Islet precursor cell (in vitro differentiated cells): ENCODE measurements around the gene LILRA5.
"Not testable (repeated sequence)": the region's sequence is repeated elsewhere in the genome, so short reads cannot be mapped to it uniquely, and the experiment has no call there.

ENCODE experiments used
- DNase-seq: peaks from one replicate; pipeline ENCODE4 v3.0.0-alpha.2; 2018

The LILRA5 gene

GRCh38 chr19:54333586-54334298 lies 20.8 kb upstream of the LILRA5 start:
- no peak for DNase-seq

GRCh38 chr19:54332149-54332548 lies 19.2 kb upstream of the LILRA5 start:
- no peak for DNase-seq

- no peak for DNase-seq
These were observed 18.7 kb upstream of the LILRA5 start for GRCh38 chr19:54331626-54332025.

GRCh38 chr19:54329476-54330165 lies 16.7 kb upstream of the LILRA5 start:
- DNase-seq: no peak

- DNase-seq: not testable (repeated sequence)
These were observed 15.8 kb upstream of the LILRA5 start for GRCh38 chr19:54328781-54329180.

- no peak for DNase-seq
These were observed 12.7 kb upstream of the LILRA5 start for GRCh38 chr19:54325631-54326030.

- no peak for DNase-seq
These were observed 12.2 kb upstream of the LILRA5 start for GRCh38 chr19:54325194-54325621.

GRCh38 chr19:54324071-54324470 lies 11.1 kb upstream of the LILRA5 start:
- DNase-seq: no peak

GRCh38 chr19:54322934-54323333 lies 10.0 kb upstream of the LILRA5 start:
- DNase-seq: not testable (repeated sequence)

- DNase-seq: not testable (repeated sequence)
These were observed 9.3 kb upstream of the LILRA5 start for GRCh38 chr19:54322295-54322694.

- DNase-seq: no peak
These were observed 7.1 kb upstream of the LILRA5 start for GRCh38 chr19:54319892-54320670.

GRCh38 chr19:54319049-54319448 lies 6.1 kb upstream of the LILRA5 start:
- no peak for DNase-seq

- DNase-seq: no peak
These were observed 4.9 kb upstream of the LILRA5 start for GRCh38 chr19:54317965-54318240.

GRCh38 chr19:54317108-54317964 lies 4.4 kb upstream of the LILRA5 start:
- no peak for DNase-seq

GRCh38 chr19:54316746-54317107 lies 3.8 kb upstream of the LILRA5 start:
- no peak for DNase-seq

- no peak for DNase-seq
These were observed 3.0 kb upstream of the LILRA5 start for GRCh38 chr19:54315956-54316355.

GRCh38 chr19:54312011-54312410 lies 955 bp downstream of the LILRA5 start:
- no peak for DNase-seq

GRCh38 chr19:54311486-54311885 lies 1.5 kb downstream of the LILRA5 start:
- no peak for DNase-seq

- no peak for DNase-seq
These were observed 2.4 kb downstream of the LILRA5 start for GRCh38 chr19:54310543-54310942.

GRCh38 chr19:54309811-54310210 lies 3.2 kb downstream of the LILRA5 start:
- DNase-seq: no peak

- no peak for DNase-seq
These were observed 5.5 kb downstream of the LILRA5 start for GRCh38 chr19:54307389-54308020.

- DNase-seq: no peak
These were observed 7.8 kb downstream of the LILRA5 start for GRCh38 chr19:54305141-54305540.

- DNase-seq: no peak
These were observed 10.7 kb downstream of the LILRA5 start for GRCh38 chr19:54302257-54302656.
